SK-N-SH treated with all-trans-retinoic acid at 6 μM for 48 hours (cell line): ENCODE results near the gene SERGEF.

Source experiments
- ARNTL ChIP-seq: fragments of 450-650 bp; formaldehyde crosslinking; IDR thresholded peaks from 2 replicates; pipeline ENCODE4 v1.5.0; 2020; ENCODE audit warnings: low read depth, mild to moderate bottlenecking, moderate library complexity, borderline replicate concordance
- TOX ChIP-seq: fragments of 250-450 bp; sonication (Bioruptor Pico); IDR thresholded peaks from 2 replicates; pipeline ENCODE4 v1.8.0; 2021; ENCODE audit warnings: mild to moderate bottlenecking, moderate library complexity, borderline replicate concordance
- ZFP3 ChIP-seq: fragments of 250-450 bp; sonication (Bioruptor Pico); IDR thresholded peaks from 2 replicates; pipeline ENCODE4 v1.5.0; 2020; ENCODE audit warnings: mild to moderate bottlenecking, moderate library complexity

DNA sequence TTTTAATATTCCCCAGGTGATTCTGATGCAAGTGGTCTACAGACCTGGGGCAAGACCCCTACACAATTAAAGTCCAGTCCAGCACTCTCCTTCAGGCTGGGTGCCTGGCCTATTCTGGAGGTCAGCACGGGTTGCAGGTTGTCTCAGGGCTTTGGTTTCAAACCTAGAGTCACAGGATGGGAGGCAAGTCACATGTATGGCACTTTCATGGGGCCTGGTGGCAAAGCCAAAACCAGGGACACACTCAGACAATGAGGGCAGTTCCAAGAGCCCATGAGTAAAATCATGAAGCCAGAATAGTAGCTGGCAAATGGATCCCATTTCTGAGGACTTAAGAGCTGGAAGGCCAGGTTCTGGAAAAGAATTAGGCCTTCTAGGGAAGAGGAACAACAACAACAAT, 181.6 kb downstream of the SERGEF start:
- TF ChIP-seq ARNTL (CRISPR knock-in tag) (no peak), TOX (CRISPR knock-in tag) (no peak), ZFP3 (CRISPR knock-in tag) (no peak)
